Stimulated activated naive B cell treated with anti-CD40 and anti-IgM and Interleukin-4, amounts not matched to agents 10 μg/mL and 1 μg/mL and 100 μg/mL, for 72 hours (primary cell): ENCODE results near the gene DMRTA2.

ENCODE experiments used
- ATAC-seq, 2 donors: fragments of 150-1000 bp; cut with Tn5 transposase; replicated peaks; 2 replicates each; pipeline ENCODE4 v1.10.0; 2021; ENCODE audit warnings: moderate library complexity in 1 of 2
- DNase-seq: peaks from one replicate; pipeline ENCODE4 v3.0.0; 2021
- H3K27ac Mint-ChIP-seq: one replicate; pipeline ENCODE4 v1.8.0; 2022; ENCODE audit warnings: mild to moderate bottlenecking, mixed read lengths
- H3K27me3 Mint-ChIP-seq, 2 donors: one replicate each; pipeline ENCODE4 v1.8.0; 2022; ENCODE audit warnings: mixed read lengths in 2 of 2
- H3K36me3 Mint-ChIP-seq, 2 donors: one replicate each; pipeline ENCODE4 v1.8.0; 2022; ENCODE audit warnings: mixed read lengths in 2 of 2, mild to moderate bottlenecking in 1 of 2
- H3K4me1 Mint-ChIP-seq, 2 donors: one replicate each; pipeline ENCODE4 v1.8.0; 2022; ENCODE audit warnings: mixed read lengths in 2 of 2, mild to moderate bottlenecking in 1 of 2
- H3K4me3 Mint-ChIP-seq, 2 donors: one replicate each; pipeline ENCODE4 v1.8.0; 2022; ENCODE audit warnings: mild to moderate bottlenecking in 2 of 2, mixed read lengths in 2 of 2, moderate library complexity in 1 of 2
- H3K9me3 Mint-ChIP-seq, 2 donors: one replicate each; pipeline ENCODE4 v1.8.0; 2022; ENCODE audit warnings: mixed read lengths in 2 of 2, mild to moderate bottlenecking in 1 of 2

DMRTA2 gene

GRCh38 chr1:50422946-50423669 is at the start of gene DMRTA2:
Gene DMRTA2, minus strand, starts transcription at chr1:50423443. Its CDS starts 1,907 bp downstream, at chr1:50421536.
- DNase-seq (no peak), ATAC-seq (no peak)
- peak within 1 kb of the TSS; percentile 89 for H3K27ac Mint-ChIP-seq
- H3K36me3 Mint-ChIP-seq: peaks cover 13 to 20% of the 10 kb centered on the region in 2 donors
- peak within 1 kb of the TSS; percentile 78 to 81 for H3K4me3 Mint-ChIP-seq
- peaks cover 82 to 90% of the 10 kb centered on the region in 2 donors for H3K27me3 Mint-ChIP-seq
- H3K9me3 Mint-ChIP-seq: peaks cover 4 to 6% of the 10 kb centered on the region in 2 donors
- H3K4me1 Mint-ChIP-seq: peaks cover 47 to 85% of the 10 kb centered on the region in 2 donors

- ATAC-seq (no peak), DNase-seq (no peak)
- H3K9me3 Mint-ChIP-seq: no peaks in the 10 kb centered on the region
- H3K27me3 Mint-ChIP-seq: no peaks in the 10 kb centered on the region
- H3K27ac Mint-ChIP-seq: no peak overlapping the region
- H3K4me1 Mint-ChIP-seq: no peaks in the 10 kb centered on the region
- H3K4me3 Mint-ChIP-seq: no peak overlapping the region
- peaks cover 17 to 40% of the 10 kb centered on the region in 2 donors for H3K36me3 Mint-ChIP-seq
Observed at GRCh38 chr1:50471967-50472366, 48.7 kb upstream of the DMRTA2 start.

- H3K9me3 Mint-ChIP-seq: no peaks in the 10 kb centered on the region
- H3K4me1 Mint-ChIP-seq: peaks cover 0 to 7% of the 10 kb centered on the region in 2 donors
- ATAC-seq: no peak
- no peak overlapping the region for H3K4me3 Mint-ChIP-seq
- peaks cover 8 to 12% of the 10 kb centered on the region in 2 donors for H3K36me3 Mint-ChIP-seq
- no peak overlapping the region for H3K27ac Mint-ChIP-seq
- no peak for DNase-seq
- H3K27me3 Mint-ChIP-seq: no peaks in the 10 kb centered on the region
Observed at GRCh38 chr1:50462964-50463363, 39.7 kb upstream of the DMRTA2 start.

- Mint-ChIP-seq H3K27ac (no peak overlapping the region), H3K9me3 (no peaks in the 10 kb centered on the region), H3K36me3 (peaks cover 16 to 21% of the 10 kb centered on the region in 2 donors), H3K4me3 (no peak overlapping the region), H3K27me3 (no peaks in the 10 kb centered on the region), H3K4me1 (peaks cover 0 to 7% of the 10 kb centered on the region in 2 donors)
- no peak for ATAC-seq
- DNase-seq: no peak
Observed at GRCh38 chr1:50458507-50458906, 35.3 kb upstream of the DMRTA2 start.

- ATAC-seq: no peak
- Mint-ChIP-seq H3K27me3 (no peaks in the 10 kb centered on the region), H3K27ac (no peak overlapping the region), H3K36me3 (peaks cover 16 to 30% of the 10 kb centered on the region in 2 donors), H3K4me3 (no peak overlapping the region), H3K9me3 (no peaks in the 10 kb centered on the region), H3K4me1 (peaks cover 0 to 7% of the 10 kb centered on the region in 2 donors)
- no peak for DNase-seq
Observed at GRCh38 chr1:50454911-50455310, 31.7 kb upstream of the DMRTA2 start.

- H3K36me3 Mint-ChIP-seq: peaks cover 13 to 30% of the 10 kb centered on the region in 2 donors
- no peaks in the 10 kb centered on the region for H3K9me3 Mint-ChIP-seq
- no peaks in the 10 kb centered on the region for H3K27me3 Mint-ChIP-seq
- DNase-seq (no peak), ATAC-seq (no peak)
- H3K4me3 Mint-ChIP-seq: no peak overlapping the region
- H3K27ac Mint-ChIP-seq: no peak overlapping the region
- no peaks in the 10 kb centered on the region for H3K4me1 Mint-ChIP-seq
Observed at GRCh38 chr1:50453266-50453665, 30.0 kb upstream of the DMRTA2 start.

GRCh38 chr1:50452700-50453099 is 29.5 kb upstream of the DMRTA2 start:
- H3K27ac Mint-ChIP-seq: no peak overlapping the region
- no peak for DNase-seq

GRCh38 chr1:50450861-50451653 is 27.8 kb upstream of the DMRTA2 start:
- no peak overlapping the region for H3K4me3 Mint-ChIP-seq
- DNase-seq (no peak), ATAC-seq (no peak)
- H3K4me1 Mint-ChIP-seq: no peaks in the 10 kb centered on the region
- H3K9me3 Mint-ChIP-seq: no peaks in the 10 kb centered on the region
- H3K36me3 Mint-ChIP-seq: peaks cover 10 to 23% of the 10 kb centered on the region in 2 donors
- no peaks in the 10 kb centered on the region for H3K27me3 Mint-ChIP-seq
- H3K27ac Mint-ChIP-seq: no peak overlapping the region

More at GRCh38 chr1:50452700-50453099, 29.5 kb upstream of the DMRTA2 start:
- ATAC-seq: no peak
- no peaks in the 10 kb centered on the region for H3K27me3 Mint-ChIP-seq
- H3K36me3 Mint-ChIP-seq: peaks cover 13 to 30% of the 10 kb centered on the region in 2 donors
- no peak overlapping the region for H3K4me3 Mint-ChIP-seq
- H3K4me1 Mint-ChIP-seq: no peaks in the 10 kb centered on the region
- no peaks in the 10 kb centered on the region for H3K9me3 Mint-ChIP-seq

- Mint-ChIP-seq H3K27ac (no peak overlapping the region), H3K4me1 (no peaks in the 10 kb centered on the region), H3K9me3 (no peaks in the 10 kb centered on the region), H3K36me3 (peaks cover 5 to 20% of the 10 kb centered on the region in 2 donors), H3K4me3 (no peak overlapping the region), H3K27me3 (no peaks in the 10 kb centered on the region)
- DNase-seq (no peak), ATAC-seq (no peak)
Observed at GRCh38 chr1:50447961-50448360, 24.7 kb upstream of the DMRTA2 start.

- H3K27me3 Mint-ChIP-seq: no peaks in the 10 kb centered on the region
- no peak overlapping the region for H3K27ac Mint-ChIP-seq
- H3K9me3 Mint-ChIP-seq: no peaks in the 10 kb centered on the region
- H3K4me3 Mint-ChIP-seq: no peak overlapping the region
- DNase-seq: no peak
- no peak for ATAC-seq
- H3K4me1 Mint-ChIP-seq: no peaks in the 10 kb centered on the region
- H3K36me3 Mint-ChIP-seq: peaks cover 24 to 46% of the 10 kb centered on the region in 2 donors
Observed at GRCh38 chr1:50441183-50441582, 17.9 kb upstream of the DMRTA2 start.

- Mint-ChIP-seq H3K27me3 (no peaks in the 10 kb centered on the region), H3K4me1 (no peaks in the 10 kb centered on the region), H3K9me3 (no peaks in the 10 kb centered on the region), H3K4me3 (no peak overlapping the region), H3K36me3 (peaks cover 29 to 48% of the 10 kb centered on the region in 2 donors), H3K27ac (no peak overlapping the region)
- ATAC-seq (no peak), DNase-seq (no peak)
Observed at GRCh38 chr1:50438945-50439344, 15.7 kb upstream of the DMRTA2 start.

GRCh38 chr1:50436489-50436888 is 13.2 kb upstream of the DMRTA2 start:
- Mint-ChIP-seq H3K9me3 (no peaks in the 10 kb centered on the region), H3K36me3 (peaks cover 25 to 31% of the 10 kb centered on the region in 2 donors), H3K27me3 (peaks cover 11 to 20% of the 10 kb centered on the region in 2 donors), H3K27ac (peak overlapping the region; percentile 81), H3K4me3 (no peak overlapping the region), H3K4me1 (no peaks in the 10 kb centered on the region)
- no peak for DNase-seq
- ATAC-seq: no peak

GRCh38 chr1:50430010-50430405 is 6.8 kb upstream of the DMRTA2 start:
- DNase-seq (no peak), ATAC-seq (no peak)
- H3K36me3 Mint-ChIP-seq: peaks cover 3 to 6% of the 10 kb centered on the region in 2 donors
- no peak overlapping the region for H3K4me3 Mint-ChIP-seq
- peaks cover 0 to 2% of the 10 kb centered on the region in 2 donors for H3K9me3 Mint-ChIP-seq
- H3K4me1 Mint-ChIP-seq: peaks cover 10 to 32% of the 10 kb centered on the region in 2 donors
- peaks cover 64 to 77% of the 10 kb centered on the region in 2 donors for H3K27me3 Mint-ChIP-seq
- H3K27ac Mint-ChIP-seq: peak overlapping the region; percentile 42

- peak overlapping the region; percentile 14 to 63 for H3K4me3 Mint-ChIP-seq
- peaks cover 83 to 93% of the 10 kb centered on the region in 2 donors for H3K27me3 Mint-ChIP-seq
- H3K4me1 Mint-ChIP-seq: peaks cover 24 to 51% of the 10 kb centered on the region in 2 donors
- H3K9me3 Mint-ChIP-seq: peaks cover 0 to 2% of the 10 kb centered on the region in 2 donors
- DNase-seq (no peak), ATAC-seq (no peak)
- H3K36me3 Mint-ChIP-seq: peaks cover under 1 to 7% of the 10 kb centered on the region in 2 donors
- H3K27ac Mint-ChIP-seq: peak overlapping the region; percentile 82
Observed at GRCh38 chr1:50427818-50428779, 4.9 kb upstream of the DMRTA2 start.
